Liver (tissue), 9 donors: ENCODE data around the gene RASGRF1. TPM values are rescaled to one million over a fixed set of nuclear protein-coding genes. Genes with fewer than 3 reads are reported as not detected.

Source experiments
- DNase-seq: peaks from one replicate; pipeline ENCODE4 v3.0.0-alpha.2; 2017; ENCODE audit warnings: low spot score
- H3K27ac ChIP-seq, 2 donors: one replicate each; pipeline ENCODE4 v1.7.0; 2013; ENCODE audit warnings: inconsistent platforms in 2 of 2, low read length in 2 of 2, control low read depth in 1 of 2, low read depth in 1 of 2, mild to moderate bottlenecking in 1 of 2
- H3K27me3 ChIP-seq, 4 donors: one replicate each; pipeline versions ENCODE4 v1.6.1 to v1.7.0; 2013; ENCODE audit warnings: low read length in 3 of 4, inconsistent platforms in 1 of 4, mild to moderate bottlenecking in 1 of 4, moderate library complexity in 1 of 4; ENCODE audit not compliant: control insufficient read depth in 4 of 4, insufficient read depth in 4 of 4
- H3K36me3 ChIP-seq, 4 donors: one replicate each; pipeline versions ENCODE4 v1.6.1 to v1.7.0; 2013; ENCODE audit warnings: low read length in 3 of 4, mild to moderate bottlenecking in 3 of 4, low read depth in 1 of 4, moderate library complexity in 1 of 4; ENCODE audit not compliant: control insufficient read depth in 4 of 4, insufficient read depth in 3 of 4
- H3K4me1 ChIP-seq, 4 donors: one replicate each; pipeline versions ENCODE4 v1.6.1 to v1.7.0; 2013; ENCODE audit warnings: low read length in 3 of 4, mild to moderate bottlenecking in 3 of 4, moderate library complexity in 1 of 4; ENCODE audit not compliant: control insufficient read depth in 4 of 4, insufficient read depth in 4 of 4
- H3K4me3 ChIP-seq, 3 donors: one replicate each; pipeline versions ENCODE4 v1.6.1 to v1.7.0; 2013; ENCODE audit warnings: low read length in 3 of 3, control low read depth in 1 of 3, low read depth in 1 of 3, mild to moderate bottlenecking in 1 of 3
- H3K9ac ChIP-seq, 2 donors: one replicate each; pipeline ENCODE4 v1.7.0; 2013; ENCODE audit warnings: low read length in 2 of 2, mild to moderate bottlenecking in 2 of 2, moderate library complexity in 2 of 2, control low read depth in 1 of 2, low read depth in 1 of 2
- H3K9me3 ChIP-seq, 4 donors: one replicate each; pipeline versions ENCODE4 v1.6.1 to v1.7.0; 2013; ENCODE audit warnings: low read length in 3 of 4; ENCODE audit not compliant: control insufficient read depth in 4 of 4
- EGR1 ChIP-seq, 2 donors: IDR thresholded peaks; 2 replicates each; pipeline ENCODE4 v1.6.1; 2016 to 2018; ENCODE audit warnings: antibody characterized with exemption in 2 of 2, low read depth in 2 of 2
- FOXA2 ChIP-seq: IDR thresholded peaks from 2 replicates; pipeline ENCODE4 v1.6.1; 2016; ENCODE audit warnings: antibody characterized with exemption
- GABPA ChIP-seq, 2 donors: IDR thresholded peaks in 1 of 2; conservative IDR thresholded peaks in 1 of 2; 2 replicates each; pipeline ENCODE4 v1.6.1; 2016; ENCODE audit warnings: antibody characterized with exemption in 2 of 2, mild to moderate bottlenecking in 1 of 2, moderate library complexity in 1 of 2
- HNF4G ChIP-seq: IDR thresholded peaks from 2 replicates; pipeline ENCODE4 v1.6.1; 2016; ENCODE audit warnings: antibody characterized with exemption
- RXRA ChIP-seq, 2 donors: IDR thresholded peaks; 2 replicates each; pipeline ENCODE4 v1.6.1; 2017 to 2018; ENCODE audit warnings: antibody characterized with exemption in 2 of 2, mild to moderate bottlenecking in 1 of 2
- TAF1 ChIP-seq: conservative IDR thresholded peaks from 2 replicates; pipeline ENCODE4 v1.6.1; 2016; ENCODE audit warnings: antibody characterized with exemption, mild to moderate bottlenecking
- YY1 ChIP-seq: IDR thresholded peaks from 2 replicates; pipeline ENCODE4 v1.6.1; 2016; ENCODE audit warnings: antibody characterized with exemption, mild to moderate bottlenecking
- WGBS: extraction: QIAGEN DNeasy Blood & Tissue Kit; methylation state at CpG from one replicate; pipeline ENCODE4 v1.1.7; 2013; 5-methylcytosine and 5-hydroxymethylcytosine counted together
- polyA plus RNA-seq, 2 donors: library from polyadenylated mRNA; stranded (reverse) in 1 of 2; unstranded in 1 of 2; fragments of 200-250 nt in 1 of 2; fragments of >200 nt in 1 of 2; fragmentation: Nextera tagmentation in 1 of 2; extraction: Ambion mirVana in 1 of 2; gene quantifications; one replicate each; pipeline versions ENCODE4 v1.2.1 to v1.2.3, GENCODE V29; 2013 to 2015
- total RNA-seq, 2 donors: library from RNA; depleted of rRNA; stranded (reverse); fragments of >200 nt; gene quantifications; one replicate each; pipeline ENCODE4 v1.2.3, GENCODE V29; 2014
- TF ChIP-seq, protein P1 (sequence below): IDR thresholded peaks from 2 replicates; pipeline ENCODE4 v1.6.1; 2016; ENCODE audit warnings: antibody characterized with exemption
- TF ChIP-seq, protein P2 (sequence below): fragments of 150-350 bp; IDR thresholded peaks from 2 replicates; pipeline ENCODE4 v1.5.1; 2017; ENCODE audit warnings: improper control_type of control experiment, low read depth, low read length; ENCODE audit not compliant: missing input control
- TF ChIP-seq, protein P3 (sequence below): IDR thresholded peaks from 2 replicates; pipeline ENCODE4 v1.6.1; 2016; ENCODE audit warnings: antibody characterized with exemption
- donor health status: healthy.
- donor health status: healthy.
- donor health status: healthy.
- donor health status: healthy.
- donor health status: healthy.

RASGRF1 gene
- total and polyA plus RNA-seq, 4 donors = 0.28 TPM; not detected in 3

DNA sequence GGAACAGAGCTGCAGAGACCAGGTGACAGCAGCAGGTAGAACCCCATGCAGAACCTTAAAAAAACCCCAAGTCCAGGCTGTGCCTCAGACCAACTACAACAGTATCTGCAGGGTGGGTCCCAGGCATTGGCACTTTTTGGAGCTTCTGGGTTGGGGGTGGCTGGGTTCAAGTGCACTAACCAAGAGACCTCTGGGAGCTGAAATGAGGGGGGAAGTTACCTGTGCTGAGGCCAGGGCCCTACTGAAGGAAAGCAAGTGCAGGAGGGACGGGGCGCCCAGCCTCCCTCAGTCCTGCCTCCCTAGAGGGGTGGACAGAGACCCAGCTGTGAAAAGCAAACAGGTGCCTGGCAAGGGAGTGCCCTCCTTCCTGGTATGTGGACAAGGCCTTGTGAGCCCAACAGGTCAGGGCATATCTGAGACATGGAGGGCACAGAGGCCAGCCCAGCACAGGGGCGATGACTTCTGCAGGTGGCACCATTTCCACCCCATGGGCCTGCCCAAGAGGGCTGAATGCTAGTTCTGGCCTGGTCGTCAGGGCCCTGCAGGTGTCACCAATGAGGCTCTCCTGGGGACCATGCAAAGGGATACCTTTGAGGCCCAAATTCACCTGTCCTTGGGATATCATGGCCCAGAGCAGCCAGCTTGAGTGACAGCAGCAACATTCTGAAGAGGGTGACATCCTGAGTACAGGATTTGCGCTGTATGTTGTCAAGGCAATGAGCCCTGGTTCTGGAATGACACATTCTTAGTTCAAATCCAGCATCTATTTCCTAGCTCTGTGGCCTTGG, 164.4 kb downstream of the RASGRF1 start:
- WGBS = 94% methylated on average over 5 of the region's 5 CpGs
- Histone ChIP-seq H3K27me3 (no peaks in the 10 kb centered on the region), H3K36me3 (peaks cover 14 to 57% (median 36%) of the 10 kb centered on the region in 4 donors), H3K9ac (no peak overlapping the region), H3K4me1 (peaks cover 0 to 2% (median under 1%) of the 10 kb centered on the region in 4 donors), H3K4me3 (no peak overlapping the region), H3K9me3 (no peaks in the 10 kb centered on the region), H3K27ac (no peak overlapping the region)
- DNase-seq = no peak
- TF ChIP-seq, protein P1, sequence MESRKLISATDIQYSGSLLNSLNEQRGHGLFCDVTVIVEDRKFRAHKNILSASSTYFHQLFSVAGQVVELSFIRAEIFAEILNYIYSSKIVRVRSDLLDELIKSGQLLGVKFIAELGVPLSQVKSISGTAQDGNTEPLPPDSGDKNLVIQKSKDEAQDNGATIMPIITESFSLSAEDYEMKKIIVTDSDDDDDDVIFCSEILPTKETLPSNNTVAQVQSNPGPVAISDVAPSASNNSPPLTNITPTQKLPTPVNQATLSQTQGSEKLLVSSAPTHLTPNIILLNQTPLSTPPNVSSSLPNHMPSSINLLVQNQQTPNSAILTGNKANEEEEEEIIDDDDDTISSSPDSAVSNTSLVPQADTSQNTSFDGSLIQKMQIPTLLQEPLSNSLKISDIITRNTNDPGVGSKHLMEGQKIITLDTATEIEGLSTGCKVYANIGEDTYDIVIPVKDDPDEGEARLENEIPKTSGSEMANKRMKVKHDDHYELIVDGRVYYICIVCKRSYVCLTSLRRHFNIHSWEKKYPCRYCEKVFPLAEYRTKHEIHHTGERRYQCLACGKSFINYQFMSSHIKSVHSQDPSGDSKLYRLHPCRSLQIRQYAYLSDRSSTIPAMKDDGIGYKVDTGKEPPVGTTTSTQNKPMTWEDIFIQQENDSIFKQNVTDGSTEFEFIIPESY = no peak
- TF ChIP-seq GABPA (IDR thresholded peaks at IDR 0.05 in 1 of 2, conservative IDR thresholded peaks at IDR 0.05 in 1 of 2) = no peak

DNA sequence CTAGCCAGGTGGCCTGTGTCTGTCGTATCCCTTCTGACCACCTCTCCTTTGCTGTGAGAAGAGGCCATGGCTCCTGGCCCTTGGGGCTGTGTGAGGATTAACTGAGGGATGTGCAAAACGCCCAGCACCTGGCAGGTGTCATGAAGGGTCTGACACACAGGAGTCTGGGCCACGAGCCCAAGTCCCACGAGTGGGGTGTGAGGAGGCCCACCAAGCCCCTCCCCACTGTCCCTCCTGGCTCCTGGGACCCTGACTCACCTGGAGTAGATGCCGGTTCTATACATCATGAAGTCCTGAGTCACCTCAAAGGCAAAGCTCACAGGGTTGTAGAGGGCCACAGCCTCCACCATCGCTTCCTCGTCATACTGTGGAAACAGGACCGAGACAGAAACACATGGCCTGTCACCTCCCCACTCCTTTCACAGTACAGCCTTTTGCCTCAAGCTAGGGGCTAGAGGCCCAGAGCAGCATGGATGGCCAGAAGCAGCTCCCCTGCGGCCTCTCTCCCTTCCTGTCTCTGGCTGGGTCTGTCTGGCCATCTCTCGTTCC, 165.4 kb downstream of the RASGRF1 start:
- DNase-seq = no peak
- 84% methylated on average over 10 of the region's 10 CpGs for WGBS
- TF ChIP-seq, protein P2, sequence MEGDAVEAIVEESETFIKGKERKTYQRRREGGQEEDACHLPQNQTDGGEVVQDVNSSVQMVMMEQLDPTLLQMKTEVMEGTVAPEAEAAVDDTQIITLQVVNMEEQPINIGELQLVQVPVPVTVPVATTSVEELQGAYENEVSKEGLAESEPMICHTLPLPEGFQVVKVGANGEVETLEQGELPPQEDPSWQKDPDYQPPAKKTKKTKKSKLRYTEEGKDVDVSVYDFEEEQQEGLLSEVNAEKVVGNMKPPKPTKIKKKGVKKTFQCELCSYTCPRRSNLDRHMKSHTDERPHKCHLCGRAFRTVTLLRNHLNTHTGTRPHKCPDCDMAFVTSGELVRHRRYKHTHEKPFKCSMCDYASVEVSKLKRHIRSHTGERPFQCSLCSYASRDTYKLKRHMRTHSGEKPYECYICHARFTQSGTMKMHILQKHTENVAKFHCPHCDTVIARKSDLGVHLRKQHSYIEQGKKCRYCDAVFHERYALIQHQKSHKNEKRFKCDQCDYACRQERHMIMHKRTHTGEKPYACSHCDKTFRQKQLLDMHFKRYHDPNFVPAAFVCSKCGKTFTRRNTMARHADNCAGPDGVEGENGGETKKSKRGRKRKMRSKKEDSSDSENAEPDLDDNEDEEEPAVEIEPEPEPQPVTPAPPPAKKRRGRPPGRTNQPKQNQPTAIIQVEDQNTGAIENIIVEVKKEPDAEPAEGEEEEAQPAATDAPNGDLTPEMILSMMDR = no peak
- no peak for TF ChIP-seq GABPA (IDR thresholded peaks at IDR 0.05 in 1 of 2, conservative IDR thresholded peaks at IDR 0.05 in 1 of 2)
- no peak for TF ChIP-seq TAF1
- no peak for TF ChIP-seq HNF4G
- TF ChIP-seq, protein P3, sequence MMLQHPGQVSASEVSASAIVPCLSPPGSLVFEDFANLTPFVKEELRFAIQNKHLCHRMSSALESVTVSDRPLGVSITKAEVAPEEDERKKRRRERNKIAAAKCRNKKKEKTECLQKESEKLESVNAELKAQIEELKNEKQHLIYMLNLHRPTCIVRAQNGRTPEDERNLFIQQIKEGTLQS = no peak
- TF ChIP-seq FOXA2 = no peak
- no peak for TF ChIP-seq RXRA (IDR thresholded peaks at IDR 0.05)
- TF ChIP-seq EGR1 (IDR thresholded peaks at IDR 0.05; ENCODE audit: low read depth in 2 of 2) = no peak
- TF ChIP-seq YY1 = no peak
- TF ChIP-seq, protein P1 = no peak

More for the DNA sequence above, 165.4 kb downstream of the RASGRF1 start:
- Histone ChIP-seq H3K9me3 (no peaks in the 10 kb centered on the region), H3K27ac (no peak overlapping the region), H3K36me3 (peaks cover 14 to 58% (median 37%) of the 10 kb centered on the region in 4 donors), H3K4me1 (no peaks in the 10 kb centered on the region), H3K4me3 (no peak overlapping the region), H3K27me3 (no peaks in the 10 kb centered on the region), H3K9ac (no peak overlapping the region)
